NCI-H69 (cell line): Measurements from ENCODE around the gene DNAH7.
"Not testable (repeated sequence)": the region's sequence is repeated elsewhere in the genome, so short reads cannot be mapped to it uniquely, and the experiment has no call there.

Source experiments
- DNase-seq: peaks from one replicate; lab custom pipeline; 2025; lab: John Stamatoyannopoulos, UW

The DNAH7 gene

DNA sequence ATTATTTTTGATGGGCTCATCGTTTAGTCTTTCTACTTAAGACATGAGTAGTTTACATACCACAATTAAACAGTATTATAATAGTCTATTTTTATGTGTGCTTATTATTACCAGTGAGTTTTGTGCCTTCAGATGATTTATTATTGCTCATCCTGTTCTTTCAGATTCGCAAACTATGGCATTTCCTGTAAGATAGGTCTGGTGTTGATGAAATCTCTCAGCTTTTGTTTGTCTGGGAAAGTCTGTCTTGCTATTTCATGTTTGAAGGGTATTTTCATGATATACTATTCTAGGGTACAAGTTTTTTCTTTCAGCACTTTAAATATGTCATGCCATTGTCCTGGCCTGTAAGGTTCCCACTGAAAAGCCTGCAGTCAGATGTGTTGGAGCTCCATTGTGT is 101.3 kb downstream of the DNAH7 start:
- DNase-seq, result no peak

DNA sequence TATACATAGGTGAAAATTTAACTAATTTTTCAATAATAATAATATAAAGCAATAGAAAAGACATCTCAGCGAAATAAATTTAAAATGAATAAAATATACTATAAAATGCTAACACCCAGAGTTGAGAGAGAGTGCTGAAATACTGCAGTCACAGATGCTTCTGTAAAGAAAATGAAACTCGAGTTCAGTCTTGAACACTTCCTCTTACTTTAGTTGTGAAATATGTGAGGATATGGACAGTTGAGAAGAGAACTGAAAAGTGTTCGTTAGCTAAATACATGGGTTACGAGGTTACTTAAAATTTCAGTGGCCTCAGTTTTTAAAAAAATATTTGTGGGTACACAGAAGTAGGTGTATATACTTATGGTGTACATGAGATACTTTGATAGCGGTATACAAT is 106.8 kb downstream of the DNAH7 start:
- no peak for DNase-seq

DNA sequence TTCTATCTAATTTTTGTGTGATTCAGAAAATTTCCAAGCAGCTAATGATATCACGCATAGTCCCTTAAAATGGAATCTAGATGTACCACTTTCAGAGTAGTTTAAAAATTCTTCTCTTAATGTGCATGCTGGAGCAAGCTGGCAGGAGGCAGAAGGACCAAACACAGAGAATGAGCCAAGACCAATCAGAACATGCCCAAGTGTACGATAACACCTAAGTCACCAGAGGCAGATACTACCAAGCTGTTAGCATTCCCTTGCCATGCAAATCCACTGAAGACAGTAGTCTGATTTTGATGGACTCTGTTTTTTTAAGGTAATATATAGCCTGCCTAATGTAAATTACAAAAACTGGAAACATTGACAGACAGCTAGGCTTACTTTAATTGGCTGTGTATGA is 109.3 kb downstream of the DNAH7 start:
- no peak for DNase-seq

DNA sequence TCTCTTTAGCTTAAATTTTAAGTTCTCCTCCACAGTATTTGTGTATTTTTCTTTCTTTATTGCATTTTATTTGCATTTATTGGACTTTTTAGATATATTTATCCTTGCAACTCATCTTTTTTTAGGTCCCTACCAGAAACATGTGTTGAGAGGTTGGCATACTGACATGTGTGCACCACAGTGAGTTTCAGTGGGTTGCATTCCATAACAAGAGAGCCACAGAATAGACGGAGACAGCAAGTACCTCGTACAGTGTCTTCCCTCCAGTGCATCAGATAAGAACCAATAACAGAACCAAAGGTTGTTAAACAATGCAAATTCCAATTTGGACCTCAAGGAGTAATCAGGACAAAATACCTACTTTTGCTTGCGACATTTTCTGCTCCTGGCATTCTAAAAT is 111.9 kb downstream of the DNAH7 start:
- no peak for DNase-seq

DNA sequence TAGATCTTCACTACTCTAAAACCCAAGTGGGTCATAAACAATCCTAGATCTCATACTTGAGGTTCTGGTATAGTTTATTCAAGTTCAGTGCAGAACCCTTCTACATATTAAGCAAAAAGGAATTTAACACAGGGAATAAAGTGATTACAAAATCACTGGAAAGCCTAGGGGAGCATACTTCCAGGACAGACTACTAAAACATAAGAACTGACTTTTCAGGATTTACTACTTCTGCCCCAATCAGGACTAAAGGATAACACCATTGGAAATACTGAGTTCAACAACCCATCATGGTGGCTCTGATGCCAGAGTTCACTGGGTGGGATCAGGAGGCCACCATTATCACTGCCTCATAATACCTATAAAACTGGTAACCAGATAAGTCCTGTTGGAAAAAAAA is 123.6 kb downstream of the DNAH7 start:
- DNase-seq, result no peak

DNA sequence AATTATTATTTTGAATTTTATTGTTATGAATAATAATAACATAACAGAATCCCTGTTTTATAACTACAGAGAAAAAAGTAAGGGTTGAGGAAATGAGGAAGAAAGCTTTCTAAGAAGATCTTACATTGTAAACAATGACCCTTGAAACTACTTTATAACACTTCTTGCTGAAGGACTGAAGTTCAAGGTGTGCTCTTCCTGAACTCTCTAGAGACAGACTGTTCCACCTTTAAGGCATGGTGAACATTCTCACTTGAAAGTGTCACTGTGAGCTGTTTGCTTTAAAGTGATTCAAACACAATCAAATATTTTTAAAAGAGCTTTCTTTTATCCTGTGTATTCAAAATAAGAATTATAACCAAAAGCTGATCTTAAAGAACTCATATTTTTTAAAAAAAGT is 131.5 kb downstream of the DNAH7 start:
- no peak for DNase-seq

DNA sequence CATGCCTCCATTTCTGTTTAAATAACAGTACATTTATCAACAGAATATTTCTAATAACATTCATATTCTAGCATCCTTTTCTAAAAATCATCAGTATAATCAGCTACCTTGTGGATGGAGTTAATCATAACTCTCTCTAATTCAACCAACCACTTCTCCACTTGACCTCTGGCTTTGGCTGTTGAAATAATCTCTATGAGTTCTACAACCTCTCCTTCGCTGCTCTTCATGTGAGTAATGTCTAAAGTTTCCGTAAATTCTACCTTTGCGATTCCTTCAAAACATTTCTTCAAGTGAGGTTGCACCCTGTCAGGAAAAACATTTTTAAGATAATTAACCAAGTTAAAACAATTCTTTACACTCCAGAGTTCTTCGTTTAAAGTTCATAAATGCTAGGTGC is 134.2 kb downstream of the DNAH7 start:
- no peak for DNase-seq

DNA sequence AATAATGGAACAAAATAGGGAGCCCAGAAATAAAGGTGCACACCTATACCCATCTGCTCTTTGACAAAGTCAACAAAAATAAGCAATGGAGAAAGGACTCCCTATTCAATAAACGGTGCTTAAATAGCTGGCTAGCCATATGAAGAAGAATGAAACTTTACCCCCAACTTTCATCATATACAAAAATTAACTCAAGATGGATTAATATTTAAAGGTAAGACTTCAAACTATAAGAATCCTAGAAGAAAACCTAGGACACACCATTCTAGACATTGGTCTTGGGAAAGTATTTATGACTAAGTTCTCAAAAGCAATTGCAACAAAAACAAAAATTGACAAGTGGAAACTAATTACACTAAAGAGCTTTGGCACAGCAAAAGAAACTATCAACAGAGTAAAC is 139.1 kb downstream of the DNAH7 start:
- peak; percentile 14 for DNase-seq

DNA sequence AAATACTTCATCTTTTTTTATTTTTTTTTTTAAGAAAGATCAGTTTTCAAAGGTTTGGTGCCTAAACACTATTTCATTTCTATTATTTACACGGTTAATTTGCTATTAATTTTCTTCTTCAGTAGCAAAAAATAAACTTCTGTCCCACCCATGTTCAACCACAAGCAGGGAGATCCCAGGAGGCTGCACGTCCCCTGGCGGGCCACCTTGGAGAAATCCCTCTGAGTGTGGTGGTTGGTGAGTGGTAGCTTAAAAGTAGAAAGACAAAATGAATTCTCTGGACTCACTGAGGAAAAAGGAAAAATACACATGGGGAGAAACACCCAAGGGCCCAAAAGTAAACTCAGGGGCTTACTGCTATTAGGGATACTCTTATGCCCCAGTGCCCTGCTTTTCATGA is 143.5 kb downstream of the DNAH7 start:
- DNase-seq, result no peak

DNA sequence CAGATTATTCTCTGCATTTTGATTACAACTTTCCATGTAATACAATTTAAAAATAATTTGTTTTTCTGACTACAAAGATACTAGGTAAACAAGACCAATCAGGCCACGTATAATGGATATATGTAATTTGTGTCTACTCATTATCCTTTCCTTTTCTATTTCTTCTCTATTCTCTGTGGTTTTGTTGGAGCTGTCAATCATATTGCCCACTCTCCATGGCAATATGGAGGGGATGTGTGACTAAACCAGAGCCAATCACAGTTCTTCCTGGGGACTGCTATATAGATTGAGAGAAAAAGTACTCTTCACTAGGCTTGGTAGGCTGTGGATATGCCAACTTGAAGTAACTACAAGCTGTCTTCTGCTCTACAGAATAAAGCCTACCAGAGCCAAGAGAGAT is 144.7 kb downstream of the DNAH7 start:
- no peak for DNase-seq

DNA sequence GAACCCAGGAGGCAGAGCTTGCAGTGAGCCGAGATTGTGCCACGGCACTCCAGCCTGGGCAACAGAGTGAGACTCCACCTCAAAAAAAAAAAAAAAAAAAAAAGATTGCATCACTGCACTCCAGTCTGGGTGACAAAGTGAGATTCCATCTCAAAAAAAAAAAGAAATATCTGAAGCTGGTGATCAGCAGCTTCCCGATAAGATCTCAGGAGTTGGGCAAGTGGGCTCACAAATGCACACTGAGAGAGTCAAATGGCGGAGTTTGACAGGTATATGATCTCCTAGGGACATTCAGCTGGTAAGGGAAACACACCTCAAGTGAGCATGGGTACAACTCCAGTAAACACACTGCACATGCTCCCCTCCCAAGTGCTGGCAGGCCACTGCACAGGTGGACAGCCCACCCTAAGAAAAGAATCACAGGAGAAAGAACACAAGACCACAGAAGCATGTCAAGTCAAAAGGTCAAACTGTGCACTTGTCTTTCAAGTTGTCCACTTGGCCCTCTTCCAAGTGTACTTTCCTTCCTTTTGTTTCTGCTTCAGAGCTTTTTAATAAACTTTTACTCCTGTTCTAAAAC is 151.5 kb downstream of the DNAH7 start:
- DNase-seq, result not testable (repeated sequence)

DNA sequence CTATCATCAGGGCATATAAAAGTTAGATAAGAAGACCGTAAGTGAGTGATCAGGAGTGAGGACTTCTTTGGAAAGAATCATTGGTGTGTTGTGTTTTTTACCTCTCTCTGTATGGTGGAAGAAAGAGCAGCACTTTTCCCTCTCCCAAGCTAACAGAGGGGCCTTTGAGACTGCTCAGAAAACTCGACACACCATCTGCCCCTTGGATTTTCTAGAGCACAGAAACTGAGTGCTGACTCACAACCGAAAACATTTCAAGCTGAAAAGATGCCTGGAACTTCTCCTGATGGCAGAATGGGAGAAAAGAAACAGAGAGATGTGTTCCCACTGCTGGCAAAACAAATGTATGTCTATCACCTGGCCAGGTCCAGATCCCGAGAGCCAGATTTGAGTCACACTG is 156.6 kb downstream of the DNAH7 start:
- DNase-seq, result no peak

DNA sequence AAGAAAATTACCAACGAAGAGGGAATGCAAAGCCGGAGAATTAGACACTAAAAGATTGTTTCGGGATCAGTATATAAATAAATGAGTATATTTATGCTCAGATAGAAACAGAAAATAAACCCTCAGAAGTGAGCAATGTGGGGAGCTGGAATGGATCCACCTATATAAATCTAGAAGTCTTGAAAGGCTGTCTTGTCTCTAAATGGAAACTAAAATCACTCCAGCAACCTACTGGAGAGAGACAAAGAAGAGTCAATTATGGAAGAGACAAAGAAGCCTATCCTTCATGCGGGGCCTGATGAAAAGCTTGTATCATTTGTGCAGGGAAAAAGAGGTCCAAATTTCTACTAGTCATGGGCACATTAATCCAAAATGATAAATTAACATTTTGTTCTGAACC is 158.1 kb downstream of the DNAH7 start:
- no peak for DNase-seq

DNA sequence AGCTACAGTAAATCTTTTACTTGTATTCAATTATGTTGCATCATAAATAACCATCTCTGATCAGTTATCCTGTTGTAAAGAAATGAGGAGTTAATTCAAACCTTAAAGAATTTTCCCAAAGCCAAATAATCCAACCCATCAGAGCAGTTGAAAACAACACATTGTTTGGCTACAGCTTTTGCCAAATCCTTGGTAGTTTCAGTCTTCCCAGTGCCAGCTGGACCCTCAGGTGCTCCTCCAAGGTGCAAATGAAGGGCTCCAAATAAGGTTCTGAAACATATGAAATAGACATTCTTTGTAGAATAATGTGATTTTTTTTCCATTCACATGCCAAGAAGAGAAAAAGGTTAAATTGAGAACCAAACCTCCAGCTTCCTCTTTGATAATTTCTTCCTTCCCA is 158.7 kb downstream of the DNAH7 start:
- DNase-seq, result no peak

DNA sequence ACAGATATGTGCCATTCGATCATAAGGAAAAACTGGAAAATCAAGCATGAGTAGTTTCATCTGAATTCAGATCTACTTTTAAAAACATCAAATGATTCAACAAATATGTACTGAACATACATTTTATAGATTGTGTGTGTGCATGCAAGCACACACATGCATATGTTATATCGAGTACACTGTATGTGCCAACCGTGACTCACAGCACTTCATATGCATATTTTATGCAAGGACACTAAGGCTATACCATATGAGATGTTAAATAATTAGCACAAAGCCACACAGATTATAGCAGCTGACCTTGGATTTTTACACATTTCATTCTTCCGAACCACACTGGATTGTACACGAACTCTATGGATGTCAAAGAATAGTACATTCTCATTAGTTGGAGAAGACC is 161.2 kb downstream of the DNAH7 start:
- DNase-seq, result no peak

DNA sequence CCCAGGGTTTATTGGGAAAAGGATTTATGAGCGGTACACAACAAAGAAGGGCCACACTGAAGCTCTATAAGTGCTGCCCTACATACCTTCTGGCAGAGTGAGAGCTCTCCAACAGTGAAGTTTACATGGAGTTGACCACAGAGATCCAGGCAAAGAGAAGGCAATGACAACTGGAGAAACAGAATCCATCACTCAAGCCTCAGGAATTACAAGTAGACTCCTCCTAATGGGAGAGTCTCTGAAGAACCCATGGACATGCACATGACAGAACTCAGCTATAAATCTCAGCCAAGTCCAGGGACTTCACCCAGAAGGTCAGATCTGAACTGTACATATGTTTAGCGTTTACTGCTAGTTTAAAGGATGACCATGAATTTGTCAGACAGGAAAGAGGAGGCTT is 164.7 kb downstream of the DNAH7 start:
- DNase-seq, result no peak

DNA sequence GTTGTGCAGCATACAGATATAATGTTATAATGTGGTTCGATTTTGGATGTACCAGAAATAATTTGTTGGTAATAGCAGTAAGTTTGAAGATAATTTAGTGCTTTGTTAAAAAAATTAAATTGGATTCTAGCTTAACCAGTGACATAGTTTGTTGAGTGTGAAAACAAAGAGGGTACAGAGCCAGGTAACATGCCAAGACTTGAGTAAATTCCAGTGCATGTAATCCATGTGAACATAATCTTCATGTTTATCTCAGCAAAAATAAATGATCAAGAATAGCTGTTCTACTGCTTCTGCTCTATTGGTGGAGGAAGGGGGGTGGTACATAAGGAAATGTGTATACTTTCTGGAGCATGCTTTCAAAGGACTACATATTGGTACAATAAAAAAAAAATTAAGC is 165.8 kb downstream of the DNAH7 start:
- DNase-seq, result no peak

DNA sequence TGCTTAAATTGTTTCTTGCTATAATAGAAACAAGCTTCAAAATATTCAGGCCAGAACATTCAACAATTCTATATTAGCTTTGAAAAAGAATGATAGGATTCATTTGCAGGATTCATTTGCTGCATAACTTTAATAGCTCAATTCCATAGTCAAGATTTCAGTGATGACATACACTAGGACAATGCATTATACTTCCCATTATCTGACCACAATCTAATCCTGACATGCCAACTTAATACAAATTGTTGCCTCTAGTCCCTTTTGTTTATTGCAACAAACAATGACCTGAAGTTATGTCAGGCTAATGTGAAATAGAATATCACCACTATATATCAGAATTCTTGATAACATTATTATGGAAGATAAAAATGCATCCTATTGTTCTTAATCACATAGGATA is 169.4 kb downstream of the DNAH7 start:
- no peak for DNase-seq

DNA sequence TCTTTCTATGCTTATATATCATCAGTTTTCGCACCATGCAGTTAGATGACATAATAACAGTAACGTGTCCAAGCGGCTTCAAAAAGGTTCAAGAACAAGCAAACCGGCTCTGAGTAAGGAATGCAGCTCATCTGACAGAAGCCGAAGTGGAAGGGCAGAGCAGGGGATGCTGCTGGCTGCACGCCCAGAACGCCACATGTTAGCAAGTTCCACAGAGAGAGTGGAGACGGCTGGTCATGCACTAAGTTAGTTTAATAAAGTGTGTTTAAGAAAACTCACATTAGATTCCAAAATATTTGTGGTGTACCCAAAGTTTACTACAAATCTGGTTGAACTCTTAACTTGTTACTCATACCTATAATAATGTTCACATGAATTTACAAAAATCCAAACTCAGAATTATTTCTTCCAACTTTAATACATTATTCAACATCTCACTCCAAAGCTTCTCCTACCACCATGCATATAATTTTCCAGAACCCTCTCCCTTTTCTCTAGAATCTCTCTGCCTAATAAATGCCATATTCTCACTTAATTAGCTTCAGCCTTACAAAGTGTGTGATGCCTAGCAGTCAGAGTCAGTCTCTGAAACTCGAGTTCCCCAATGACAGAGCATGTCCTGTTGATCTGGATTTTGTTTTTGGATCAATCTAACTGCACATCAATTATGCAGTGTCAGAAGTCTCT is 170.0 kb downstream of the DNAH7 start:
- peak; percentile 81 for DNase-seq

DNA sequence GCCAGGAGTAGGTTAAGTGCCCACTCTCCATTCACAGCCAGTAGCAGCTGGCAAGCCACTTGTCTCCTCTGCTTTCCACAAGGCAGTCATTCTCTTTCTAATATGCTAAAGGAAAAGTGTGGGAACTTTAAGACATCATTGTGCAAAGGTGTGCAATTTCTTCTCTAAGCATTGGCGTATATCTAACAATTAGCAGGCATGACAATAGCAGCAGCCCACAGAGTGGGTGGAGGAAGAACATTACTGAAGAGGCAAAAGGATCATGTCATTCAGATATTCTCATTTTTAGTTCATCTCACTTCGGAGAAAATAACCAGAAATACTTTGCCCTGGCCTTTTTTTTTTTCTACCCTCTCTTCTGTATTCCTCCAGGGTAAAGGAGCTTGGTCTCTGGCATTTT is 177.6 kb downstream of the DNAH7 start:
- no peak for DNase-seq

DNA sequence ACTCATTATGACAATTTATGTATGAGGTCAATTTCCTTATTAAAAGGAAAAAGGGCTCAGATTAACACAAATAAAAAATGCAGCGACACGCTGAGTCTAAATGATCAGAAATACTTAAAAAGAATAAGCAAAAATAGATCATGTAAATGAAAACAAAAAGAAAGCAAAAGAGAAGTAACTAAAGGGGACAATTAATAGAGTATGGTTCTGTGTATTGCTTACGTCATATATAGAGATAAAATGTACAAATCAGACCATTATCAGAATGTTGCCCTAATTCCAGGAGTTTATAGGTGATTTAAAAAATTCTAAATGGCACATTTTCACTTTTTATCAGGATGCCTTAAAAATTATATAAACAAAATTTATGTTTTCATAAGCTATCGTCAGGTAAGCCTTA is 189.5 kb downstream of the DNAH7 start:
- DNase-seq, result no peak

DNA sequence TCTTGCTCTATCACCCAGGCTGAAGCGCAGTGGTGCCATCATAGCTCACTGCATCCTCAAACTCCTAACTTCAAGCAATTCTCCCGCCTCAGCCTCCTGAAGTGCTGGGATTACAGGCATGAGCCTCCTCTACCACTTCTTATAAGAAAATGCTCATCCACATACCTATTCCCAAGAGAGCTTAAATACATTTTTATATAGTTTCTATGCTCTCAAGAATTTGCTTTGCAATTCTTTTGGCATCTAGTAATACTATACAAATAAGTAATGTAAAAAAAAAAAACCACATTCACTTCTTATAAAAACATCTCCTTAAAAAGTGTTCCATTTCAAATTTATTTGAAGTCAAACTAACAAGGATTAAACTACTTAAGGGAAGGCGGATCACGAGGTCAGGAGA is 197.3 kb downstream of the DNAH7 start:
- no peak for DNase-seq

DNA sequence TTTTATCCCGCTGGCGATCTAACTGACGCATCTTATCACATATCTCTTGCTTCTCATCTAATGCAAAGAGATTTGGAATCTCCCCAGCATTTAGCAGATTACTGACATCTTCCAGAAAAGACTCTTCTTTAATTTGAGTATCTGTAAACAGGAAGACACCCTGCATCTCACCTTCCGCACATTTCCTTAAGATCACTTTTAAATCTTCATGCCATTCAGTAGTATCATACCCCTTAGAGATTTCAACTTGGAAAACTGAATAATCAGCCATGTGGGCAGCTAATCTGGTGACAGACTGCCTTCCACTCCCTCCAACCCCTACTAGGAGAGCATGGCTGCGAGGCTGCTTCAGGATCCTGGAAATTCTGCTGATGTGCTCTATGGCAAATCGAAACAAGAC is 204.3 kb downstream of the DNAH7 start:
- no peak for DNase-seq

DNA sequence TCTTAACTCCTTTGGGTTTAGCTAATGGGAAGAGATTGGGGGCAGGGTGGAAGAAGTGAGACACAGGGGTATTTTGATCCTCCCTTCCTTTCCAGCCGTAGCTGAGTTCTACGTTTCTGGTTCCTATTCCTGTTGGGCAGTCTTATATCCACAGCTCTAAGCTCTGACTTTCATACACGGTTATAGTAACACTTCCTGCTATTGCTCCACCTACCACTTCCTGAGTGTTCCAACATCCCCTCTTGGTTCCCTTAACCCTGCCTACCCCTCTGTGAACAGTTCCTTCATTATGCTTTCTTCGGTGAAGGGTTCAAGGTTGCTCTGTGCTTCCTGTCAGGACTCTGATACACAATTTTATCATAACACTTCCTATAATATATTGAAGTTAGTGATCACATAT is 205.1 kb downstream of the DNAH7 start:
- no peak for DNase-seq
